Stomach (tissue), 4 donors: ENCODE results near the gene TMEM132C.

Experiments
- CTCF ChIP-seq, 7 experiments: fragments of 450-650 bp in 4 of 7; fragments of 200-600 bp in 3 of 7; sonication (generic) in 3 of 7; IDR thresholded peaks; one replicate each; pipeline ENCODE4 v1.5.1; 2016 to 2019; ENCODE audit warnings: antibody characterized with exemption in 7 of 7, control low read depth in 2 of 7, mild to moderate bottlenecking in 1 of 7
- EP300 ChIP-seq: sonication (generic); formaldehyde crosslinking; IDR thresholded peaks from one replicate; pipeline ENCODE4 v1.6.1; 2017; ENCODE audit warnings: antibody characterized with exemption
- POLR2A ChIP-seq, 4 donors: fragments of 450-650 bp; IDR thresholded peaks; one replicate each; pipeline ENCODE4 v1.6.1; 2016; ENCODE audit warnings: antibody characterized with exemption in 4 of 4, control low read depth in 2 of 4, mild to moderate bottlenecking in 1 of 4, moderate library complexity in 1 of 4
- POLR2AphosphoS5 ChIP-seq, 3 donors: sonication (generic); formaldehyde crosslinking; IDR thresholded peaks; one replicate each; pipeline ENCODE4 v1.6.1; 2016; ENCODE audit warnings: antibody characterized with exemption in 3 of 3

GRCh38 chr12:128747441-128747840, 480.5 kb downstream of the TMEM132C start:
- TF ChIP-seq CTCF (IDR thresholded peaks at IDR 0.05) (no peak), POLR2AphosphoS5 (IDR thresholded peaks at IDR 0.05) (no peak), POLR2A (IDR thresholded peaks at IDR 0.05) (no peak), EP300 (no peak)
